Measurements from ENCODE around the gene BCAS3. TPM values are rescaled to one million over a fixed set of nuclear protein-coding genes. Genes with fewer than 3 reads are reported as not detected.
A peak's percentile ranks its signal among the peaks of the same experiment; 100 is the strongest.
"Not testable (repeated sequence)": the region's sequence is repeated elsewhere in the genome, so short reads cannot be mapped to it uniquely, and the experiment has no call there.

The BCAS3 gene
- total and polyA plus RNA-seq, 3 experiments from 2014 or later: 10.7 to 35.3 (median 13.5) TPM

GRCh38 chr17:60659156-60659555 lies 18.5 kb upstream of the BCAS3 start:
- Histone ChIP-seq H3K27ac (ENCODE audit: low read depth, low read length) (no peak overlapping the region), H3K4me1 (ENCODE audit: insufficient read depth, low read length) (no peaks in the 10 kb centered on the region), H3K9me3 (ENCODE audit: low read length) (no peaks in the 10 kb centered on the region), H3K27me3 (ENCODE audit: insufficient read depth, low read length, poor library complexity, severe bottlenecking) (no peaks in the 10 kb centered on the region), H3K4me3 (ENCODE audit: low read length) (no peak overlapping the region), H3K36me3 (ENCODE audit: insufficient read depth, low read length) (peaks cover 8% of the 10 kb centered on the region)
- CTCF ChIA-PET: no interaction called here
- Mint-ChIP-seq H3K27me3 (no peaks in the 10 kb centered on the region), H3K4me3 (no peak overlapping the region), H3K36me3 (peaks cover 0 to 47% (median 19%) of the 10 kb centered on the region in 3 donors), H3K4me1 (peaks cover 0 to 6% (median 0%) of the 10 kb centered on the region in 3 donors), H3K9me3 (no peaks in the 10 kb centered on the region), H3K27ac (peak overlapping the region in 1 of 8 donors; percentile 24)
- POLR2A ChIA-PET: no interaction called here
- no peak for DNase-seq

- no peaks in the 10 kb centered on the region for H3K9me3 ChIP-seq (ENCODE audit: low read length)
- no peak overlapping the region for H3K4me3 Mint-ChIP-seq
- no peaks in the 10 kb centered on the region for H3K27me3 Mint-ChIP-seq
- no peaks in the 10 kb centered on the region for H3K9me3 Mint-ChIP-seq
- no peak overlapping the region for H3K27ac ChIP-seq (ENCODE audit: low read depth, low read length)
- no peaks in the 10 kb centered on the region for H3K4me1 ChIP-seq (ENCODE audit: insufficient read depth, low read length)
- POLR2A ChIA-PET: no interaction called here
- peaks cover 0 to 57% (median 22%) of the 10 kb centered on the region in 3 donors for H3K36me3 Mint-ChIP-seq
- H3K4me1 Mint-ChIP-seq: peaks cover 0 to 5% (median 5%) of the 10 kb centered on the region in 3 donors
- DNase-seq: no peak
- peaks cover 15% of the 10 kb centered on the region for H3K36me3 ChIP-seq (ENCODE audit: insufficient read depth, low read length)
- H3K27me3 ChIP-seq (ENCODE audit: insufficient read depth, low read length, poor library complexity, severe bottlenecking): no peaks in the 10 kb centered on the region
- no peak overlapping the region for H3K4me3 ChIP-seq (ENCODE audit: low read length)
- peak overlapping the region in 1 of 8 donors; percentile 16 for H3K27ac Mint-ChIP-seq
- CTCF ChIA-PET: no interaction called here
These were observed 16.2 kb upstream of the BCAS3 start for GRCh38 chr17:60661489-60661888.

- ChIA-PET POLR2A (no interaction called here), CTCF (no interaction called here)
- Histone ChIP-seq H3K27ac (ENCODE audit: low read depth, low read length) (no peak overlapping the region), H3K4me1 (ENCODE audit: insufficient read depth, low read length) (no peaks in the 10 kb centered on the region), H3K27me3 (ENCODE audit: insufficient read depth, low read length, poor library complexity, severe bottlenecking) (no peaks in the 10 kb centered on the region), H3K36me3 (ENCODE audit: insufficient read depth, low read length) (peaks cover 15% of the 10 kb centered on the region), H3K4me3 (ENCODE audit: low read length) (no peak overlapping the region), H3K9me3 (ENCODE audit: low read length) (no peaks in the 10 kb centered on the region)
- H3K9me3 Mint-ChIP-seq: no peaks in the 10 kb centered on the region
- peaks cover 0 to 5% (median 0%) of the 10 kb centered on the region in 3 donors for H3K4me1 Mint-ChIP-seq
- no peak for DNase-seq
- H3K27ac Mint-ChIP-seq: no peak overlapping the region
- no peak overlapping the region for H3K4me3 Mint-ChIP-seq
- no peaks in the 10 kb centered on the region for H3K27me3 Mint-ChIP-seq
- H3K36me3 Mint-ChIP-seq: peaks cover 0 to 44% (median 19%) of the 10 kb centered on the region in 3 donors
These were observed 13.6 kb upstream of the BCAS3 start for GRCh38 chr17:60664022-60664421.

GRCh38 chr17:60665602-60666001 lies 12.0 kb upstream of the BCAS3 start:
- H3K9me3 ChIP-seq (ENCODE audit: low read length): no peaks in the 10 kb centered on the region
- H3K36me3 Mint-ChIP-seq: peaks cover 0 to 38% (median 16%) of the 10 kb centered on the region in 3 donors
- no peaks in the 10 kb centered on the region for H3K27me3 Mint-ChIP-seq
- DNase-seq: no peak
- no peaks in the 10 kb centered on the region for H3K27me3 ChIP-seq (ENCODE audit: insufficient read depth, low read length, poor library complexity, severe bottlenecking)
- peaks cover 0 to 5% (median 0%) of the 10 kb centered on the region in 3 donors for H3K4me1 Mint-ChIP-seq
- ChIA-PET POLR2A (no interaction called here), CTCF (no interaction called here)
- H3K4me1 ChIP-seq (ENCODE audit: insufficient read depth, low read length): no peaks in the 10 kb centered on the region
- H3K9me3 Mint-ChIP-seq: no peaks in the 10 kb centered on the region
- H3K27ac Mint-ChIP-seq: peak overlapping the region in 1 of 8 donors; percentile 12
- no peak overlapping the region for H3K27ac ChIP-seq (ENCODE audit: low read depth, low read length)
- H3K4me3 ChIP-seq (ENCODE audit: low read length): no peak overlapping the region
- H3K36me3 ChIP-seq (ENCODE audit: insufficient read depth, low read length): peaks cover 15% of the 10 kb centered on the region
- no peak overlapping the region for H3K4me3 Mint-ChIP-seq

- H3K9me3 Mint-ChIP-seq; H3K27ac ChIP-seq (ENCODE audit: low read depth, low read length); H3K4me3 Mint-ChIP-seq; H3K27me3 Mint-ChIP-seq; DNase-seq; H3K4me1 ChIP-seq (ENCODE audit: insufficient read depth, low read length); POLR2A ChIA-PET; H3K4me1 Mint-ChIP-seq; H3K9me3 ChIP-seq (ENCODE audit: low read length); H3K27me3 ChIP-seq (ENCODE audit: insufficient read depth, low read length, poor library complexity, severe bottlenecking); H3K4me3 ChIP-seq (ENCODE audit: low read length); H3K36me3 ChIP-seq (ENCODE audit: insufficient read depth, low read length); H3K27ac Mint-ChIP-seq: not testable (repeated sequence)
- CTCF ChIA-PET: interaction anchor here (1.0 kb wide), 1 partner anchor 98 kb away, joined by 3 read pairs; no protein-coding TSS in a partner anchor
- H3K36me3 Mint-ChIP-seq: peaks cover 0 to 17% (median 5%) of the 10 kb centered on the region in 3 donors
These were observed 8.9 kb upstream of the BCAS3 start for GRCh38 chr17:60668741-60669140.

GRCh38 chr17:60671482-60671881 lies 6.2 kb upstream of the BCAS3 start:
- POLR2A ChIA-PET: no interaction called here
- H3K27me3 Mint-ChIP-seq: peaks cover 0 to 4% of the 10 kb centered on the region in 2 donors

GRCh38 chr17:60674637-60675036 lies 3.0 kb upstream of the BCAS3 start:
- H3K4me3 Mint-ChIP-seq: not testable (repeated sequence)

More at GRCh38 chr17:60671482-60671881, 6.2 kb upstream of the BCAS3 start:
- Mint-ChIP-seq H3K4me1 (no peaks in the 10 kb centered on the region), H3K4me3 (peak overlapping the region in 1 of 7 donors; percentile 26), H3K9me3 (no peaks in the 10 kb centered on the region), H3K27ac (peak overlapping the region in 1 of 8 donors; percentile 36), H3K36me3 (no peaks in the 10 kb centered on the region)
- no peak overlapping the region for H3K4me3 ChIP-seq (ENCODE audit: low read length)
- H3K36me3 ChIP-seq (ENCODE audit: insufficient read depth, low read length): no peaks in the 10 kb centered on the region
- no peak for DNase-seq
- H3K4me1 ChIP-seq (ENCODE audit: insufficient read depth, low read length): no peaks in the 10 kb centered on the region
- H3K9me3 ChIP-seq (ENCODE audit: low read length): no peaks in the 10 kb centered on the region
- H3K27ac ChIP-seq (ENCODE audit: low read depth, low read length): no peak overlapping the region
- CTCF ChIA-PET: no interaction called here
- H3K27me3 ChIP-seq (ENCODE audit: insufficient read depth, low read length, poor library complexity, severe bottlenecking): no peaks in the 10 kb centered on the region

GRCh38 chr17:60675997-60676396 lies 1.7 kb upstream of the BCAS3 start:
- no peak overlapping the region for H3K27ac ChIP-seq (ENCODE audit: low read depth, low read length)
- Mint-ChIP-seq H3K4me3 (peak overlapping the region in 5 of 7 donors; percentile 22 to 60 (median 45)), H3K4me1 (peaks cover 21 to 31% (median 30%) of the 10 kb centered on the region in 3 donors), H3K27me3 (peaks cover 0 to 5% of the 10 kb centered on the region in 2 donors), H3K9me3 (no peaks in the 10 kb centered on the region), H3K36me3 (peaks cover 0 to 20% (median 0%) of the 10 kb centered on the region in 3 donors), H3K27ac (no peak overlapping the region)
- H3K4me3 ChIP-seq (ENCODE audit: low read length): no peak overlapping the region
- no peaks in the 10 kb centered on the region for H3K9me3 ChIP-seq (ENCODE audit: low read length)
- no peak for DNase-seq
- ChIA-PET POLR2A (interaction anchor here (2.0 kb wide), 1 partner anchor 76 kb away, joined by 11 read pairs; the partner anchor contains the start of gene PPM1D), CTCF (interaction anchor here (0.6 kb wide), 1 partner anchor 105 kb away, joined by 3 read pairs; no protein-coding TSS in a partner anchor)
- H3K36me3 ChIP-seq (ENCODE audit: insufficient read depth, low read length): no peaks in the 10 kb centered on the region
- no peaks in the 10 kb centered on the region for H3K27me3 ChIP-seq (ENCODE audit: insufficient read depth, low read length, poor library complexity, severe bottlenecking)
- H3K4me1 ChIP-seq (ENCODE audit: insufficient read depth, low read length): peaks cover 10% of the 10 kb centered on the region

More at GRCh38 chr17:60674637-60675036, 3.0 kb upstream of the BCAS3 start:
- H3K4me1 ChIP-seq (ENCODE audit: insufficient read depth, low read length); POLR2A ChIA-PET; H3K27me3 ChIP-seq (ENCODE audit: insufficient read depth, low read length, poor library complexity, severe bottlenecking); DNase-seq; H3K9me3 Mint-ChIP-seq; H3K4me3 ChIP-seq (ENCODE audit: low read length); H3K27me3 Mint-ChIP-seq; H3K36me3 ChIP-seq (ENCODE audit: insufficient read depth, low read length); H3K27ac ChIP-seq (ENCODE audit: low read depth, low read length); CTCF ChIA-PET; H3K9me3 ChIP-seq (ENCODE audit: low read length): not testable (repeated sequence)
- Mint-ChIP-seq H3K36me3 (peaks cover 0 to 14% (median 0%) of the 10 kb centered on the region in 3 donors), H3K27ac (peak overlapping the region in 1 of 8 donors; percentile 43), H3K4me1 (peaks cover 21 to 27% (median 26%) of the 10 kb centered on the region in 3 donors)
